ENCODE measurements around the gene BIRC2. TPM values are rescaled to one million over a fixed set of nuclear protein-coding genes. Genes with fewer than 3 reads are reported as not detected.

The BIRC2 gene
- polyA plus RNA-seq, 1 of the 3 experiments (the other 2 are of a cell fraction), result 20.1 TPM

DNA sequence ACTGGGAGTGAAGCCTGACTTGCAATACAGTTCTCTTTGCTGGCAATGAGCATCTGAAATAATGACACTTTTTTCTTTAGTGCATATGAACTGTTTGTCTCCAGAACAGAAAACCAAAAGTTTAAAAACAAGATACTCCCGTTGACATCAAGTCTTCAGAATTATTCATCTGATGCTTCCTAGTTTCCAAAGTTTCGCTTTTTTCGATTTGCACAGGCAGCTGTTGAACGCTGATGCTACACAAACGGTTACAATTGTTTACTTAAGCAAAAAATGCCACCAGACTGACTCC lies 612 bp upstream of the BIRC2 start (continued):
- TF ChIP-seq NRF1 (IDR thresholded peaks at IDR 0.05; ENCODE audit: low read depth, low read length), result no peak
- TF ChIP-seq, protein P1, sequence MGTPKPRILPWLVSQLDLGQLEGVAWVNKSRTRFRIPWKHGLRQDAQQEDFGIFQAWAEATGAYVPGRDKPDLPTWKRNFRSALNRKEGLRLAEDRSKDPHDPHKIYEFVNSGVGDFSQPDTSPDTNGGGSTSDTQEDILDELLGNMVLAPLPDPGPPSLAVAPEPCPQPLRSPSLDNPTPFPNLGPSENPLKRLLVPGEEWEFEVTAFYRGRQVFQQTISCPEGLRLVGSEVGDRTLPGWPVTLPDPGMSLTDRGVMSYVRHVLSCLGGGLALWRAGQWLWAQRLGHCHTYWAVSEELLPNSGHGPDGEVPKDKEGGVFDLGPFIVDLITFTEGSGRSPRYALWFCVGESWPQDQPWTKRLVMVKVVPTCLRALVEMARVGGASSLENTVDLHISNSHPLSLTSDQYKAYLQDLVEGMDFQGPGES (IDR thresholded peaks at IDR 0.05; ENCODE audit: low read depth, low read length), result no peak
- no peak for TF ChIP-seq GATA2 (CRISPR knock-in tag; IDR thresholded peaks at IDR 0.05)
- TF ChIP-seq GABPA (IDR thresholded peaks at IDR 0.05; ENCODE audit: low read depth), result no peak
- TF ChIP-seq, protein P2, sequence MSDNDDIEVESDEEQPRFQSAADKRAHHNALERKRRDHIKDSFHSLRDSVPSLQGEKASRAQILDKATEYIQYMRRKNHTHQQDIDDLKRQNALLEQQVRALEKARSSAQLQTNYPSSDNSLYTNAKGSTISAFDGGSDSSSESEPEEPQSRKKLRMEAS (IDR thresholded peaks at IDR 0.05; ENCODE audit: low read depth), result no peak
- TF ChIP-seq FOXM1 (IDR thresholded peaks at IDR 0.05; ENCODE audit: low read depth), result no peak
- TF ChIP-seq RAD21 (IDR thresholded peaks at IDR 0.05; ENCODE audit: low read length), result no peak
- no peak for TF ChIP-seq SIN3A (IDR thresholded peaks at IDR 0.05; ENCODE audit: borderline replicate concordance, low read depth, low read length)
- TF ChIP-seq, protein P3, sequence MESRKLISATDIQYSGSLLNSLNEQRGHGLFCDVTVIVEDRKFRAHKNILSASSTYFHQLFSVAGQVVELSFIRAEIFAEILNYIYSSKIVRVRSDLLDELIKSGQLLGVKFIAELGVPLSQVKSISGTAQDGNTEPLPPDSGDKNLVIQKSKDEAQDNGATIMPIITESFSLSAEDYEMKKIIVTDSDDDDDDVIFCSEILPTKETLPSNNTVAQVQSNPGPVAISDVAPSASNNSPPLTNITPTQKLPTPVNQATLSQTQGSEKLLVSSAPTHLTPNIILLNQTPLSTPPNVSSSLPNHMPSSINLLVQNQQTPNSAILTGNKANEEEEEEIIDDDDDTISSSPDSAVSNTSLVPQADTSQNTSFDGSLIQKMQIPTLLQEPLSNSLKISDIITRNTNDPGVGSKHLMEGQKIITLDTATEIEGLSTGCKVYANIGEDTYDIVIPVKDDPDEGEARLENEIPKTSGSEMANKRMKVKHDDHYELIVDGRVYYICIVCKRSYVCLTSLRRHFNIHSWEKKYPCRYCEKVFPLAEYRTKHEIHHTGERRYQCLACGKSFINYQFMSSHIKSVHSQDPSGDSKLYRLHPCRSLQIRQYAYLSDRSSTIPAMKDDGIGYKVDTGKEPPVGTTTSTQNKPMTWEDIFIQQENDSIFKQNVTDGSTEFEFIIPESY (IDR thresholded peaks at IDR 0.05; ENCODE audit: borderline replicate concordance, low read depth), result no peak
- no peak for TF ChIP-seq FOXJ3 (CRISPR knock-in tag; IDR thresholded peaks at IDR 0.05)

- Histone ChIP-seq H3K4me3 (ENCODE audit: low read depth in 2 of 2, low read length in 1 of 2) (peak overlapping the region; percentile 78 to 90), H3K36me3 (replicated peaks in 1 of 2; ENCODE audit: control insufficient read depth in 1 of 2, insufficient read depth in 2 of 2, low read length in 1 of 2) (peaks cover 16 to 33% of the 10 kb centered on the region in 2 experiments), H3K4me2 (peak overlapping the region; percentile 80), H3K9me3 (no peaks in the 10 kb centered on the region), H3K27me3 (ENCODE audit: insufficient read depth) (no peaks in the 10 kb centered on the region), H3K27ac (ENCODE audit: low read depth in 2 of 2, low read length in 1 of 2) (peak overlapping the region; percentile 95 to 98), H4K20me1 (ENCODE audit: insufficient read depth) (peaks cover 25% of the 10 kb centered on the region), H3K79me2 (ENCODE audit: insufficient read depth) (peaks cover 56% of the 10 kb centered on the region), H2AFZ (ENCODE audit: low read depth) (peak overlapping the region; percentile 74), H3F3A (replicated peaks; ENCODE audit: insufficient read depth) (peaks cover 28% of the 10 kb centered on the region), H3K9ac (peak overlapping the region; percentile 95), H3K9me2 (no peaks in the 10 kb centered on the region), H3K4me1 (ENCODE audit: control insufficient read depth in 1 of 2, insufficient read depth in 2 of 2, low read depth in 1 of 2, low read length in 1 of 2) (peaks cover 7 to 15% of the 10 kb centered on the region in 2 experiments; a peak in 3 of 4 replicates)
- TF ChIP-seq EZH2phosphoT487 (IDR thresholded peaks at IDR 0.05; ENCODE audit: borderline replicate concordance, low read depth), result no peak
- peak; percentile 16; the same call in 1 of the 2 replicates for TF ChIP-seq GATA2 (CRISPR knock-in tag; IDR thresholded peaks at IDR 0.05)
- POLR2A ChIA-PET, result no interaction called here
- under 1% methylated on average over 27 of the region's 33 CpGs for WGBS (ENCODE audit: low lambda C conversion rate)
- peak; percentile 27 for DNase-seq
- CTCF ChIA-PET, result interaction anchor here (1.0 kb wide), 1 partner anchor 59 kb away, joined by 3 read pairs; no protein-coding TSS in a partner anchor
These were observed 702 bp downstream of the BIRC2 start for GRCh38 chr11:102347462-102348370.
